ENCODE data around the gene UPK3A.
"Not testable (repeated sequence)": the region's sequence is repeated elsewhere in the genome, so short reads cannot be mapped to it uniquely, and the experiment has no call there.

Gene UPK3A

DNA sequence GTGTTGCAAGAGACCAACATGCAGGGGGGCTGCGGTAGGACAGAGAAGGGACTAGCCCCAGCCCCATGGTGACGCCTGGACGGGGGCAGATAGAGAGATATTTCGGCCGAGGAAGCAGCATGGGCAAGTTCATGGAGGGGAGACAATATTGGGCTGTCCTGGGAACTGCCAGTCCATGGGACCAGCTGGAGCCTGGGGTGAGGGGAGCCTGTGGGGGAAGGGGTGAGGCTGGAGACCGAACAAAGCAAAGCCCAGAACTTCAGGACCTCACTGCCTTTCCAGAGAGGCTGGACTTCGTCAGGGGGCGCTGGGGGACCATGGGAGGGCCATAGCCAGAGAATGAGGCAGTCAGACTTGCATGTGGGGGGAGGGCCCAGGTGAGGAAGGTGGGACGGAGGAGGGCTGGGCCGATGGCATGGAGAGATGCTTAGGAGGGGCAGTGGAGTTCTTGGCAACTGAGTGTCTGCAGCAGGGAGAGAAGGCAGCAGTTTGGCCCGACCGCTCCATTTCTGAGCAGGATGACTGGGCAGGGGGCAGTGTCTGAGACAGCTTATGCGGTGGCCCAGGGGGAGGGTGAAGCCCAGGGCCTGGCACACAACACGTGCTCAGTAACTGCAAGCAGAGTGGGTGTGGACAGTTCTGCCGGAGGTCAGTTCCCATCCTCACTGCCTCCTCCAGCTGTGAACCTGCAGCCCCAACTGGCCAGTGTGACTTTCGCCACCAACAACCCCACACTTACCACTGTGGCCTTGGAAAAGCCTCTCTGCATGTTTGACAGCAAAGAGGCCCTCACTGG lies 712 bp downstream of the UPK3A start:
- DNase-seq, result no peak

DNA sequence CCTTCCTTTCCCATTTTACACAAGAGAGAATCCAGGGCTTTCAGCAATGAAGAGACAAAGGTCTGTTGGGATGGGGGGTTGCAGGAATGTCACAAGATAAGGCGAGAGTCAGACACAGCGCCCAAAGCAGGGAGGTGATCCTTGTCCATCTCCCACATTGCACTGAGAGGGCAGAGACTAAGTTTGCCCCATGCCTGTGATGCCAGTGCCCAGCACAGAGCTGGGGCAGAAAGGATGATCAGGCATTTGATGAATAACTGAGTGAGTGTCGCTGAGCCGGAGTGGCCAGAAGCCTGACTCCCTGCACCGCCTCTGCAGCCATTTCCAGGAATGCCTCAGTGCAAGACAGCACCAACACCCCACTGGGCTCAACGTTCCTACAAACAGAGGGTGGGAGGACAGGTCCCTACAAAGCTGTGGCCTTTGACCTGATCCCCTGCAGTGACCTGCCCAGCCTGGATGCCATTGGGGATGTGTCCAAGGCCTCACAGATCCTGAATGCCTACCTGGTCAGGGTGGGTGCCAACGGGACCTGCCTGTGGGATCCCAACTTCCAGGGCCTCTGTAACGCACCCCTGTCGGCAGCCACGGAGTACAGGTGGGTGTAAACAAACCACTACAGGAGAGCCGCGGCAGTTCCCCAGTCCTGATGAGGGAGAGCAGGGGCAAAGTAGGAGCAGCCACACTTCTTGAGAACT lies 2.3 kb downstream of the UPK3A start:
- DNase-seq, result no peak

DNA sequence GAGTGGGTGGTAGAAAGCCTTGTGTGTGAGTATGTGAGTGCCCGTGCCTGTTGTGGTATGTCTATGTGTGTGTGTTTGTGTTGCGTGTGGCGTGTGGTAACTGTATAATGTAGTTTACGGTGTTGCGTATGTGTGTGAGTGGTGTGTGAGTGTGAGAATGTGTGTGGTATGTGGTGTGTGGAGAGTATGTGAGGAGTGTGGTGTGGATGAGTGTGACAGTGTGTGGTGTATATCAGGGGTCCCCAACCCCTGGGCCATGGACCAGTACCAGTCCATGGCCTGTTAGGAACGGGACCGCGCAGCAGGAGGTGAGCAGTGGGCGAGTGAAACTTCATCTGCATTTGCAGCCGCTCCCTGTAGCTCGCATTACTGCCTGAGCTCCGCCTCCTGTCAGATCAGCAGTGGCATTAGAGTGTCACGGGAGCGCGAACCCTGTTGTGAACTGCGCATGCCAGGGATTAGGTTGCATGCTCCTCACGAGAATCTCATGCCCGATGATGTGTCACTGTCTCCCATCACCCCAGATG lies 5.7 kb downstream of the UPK3A start:
- peak; percentile 2 for DNase-seq

DNA sequence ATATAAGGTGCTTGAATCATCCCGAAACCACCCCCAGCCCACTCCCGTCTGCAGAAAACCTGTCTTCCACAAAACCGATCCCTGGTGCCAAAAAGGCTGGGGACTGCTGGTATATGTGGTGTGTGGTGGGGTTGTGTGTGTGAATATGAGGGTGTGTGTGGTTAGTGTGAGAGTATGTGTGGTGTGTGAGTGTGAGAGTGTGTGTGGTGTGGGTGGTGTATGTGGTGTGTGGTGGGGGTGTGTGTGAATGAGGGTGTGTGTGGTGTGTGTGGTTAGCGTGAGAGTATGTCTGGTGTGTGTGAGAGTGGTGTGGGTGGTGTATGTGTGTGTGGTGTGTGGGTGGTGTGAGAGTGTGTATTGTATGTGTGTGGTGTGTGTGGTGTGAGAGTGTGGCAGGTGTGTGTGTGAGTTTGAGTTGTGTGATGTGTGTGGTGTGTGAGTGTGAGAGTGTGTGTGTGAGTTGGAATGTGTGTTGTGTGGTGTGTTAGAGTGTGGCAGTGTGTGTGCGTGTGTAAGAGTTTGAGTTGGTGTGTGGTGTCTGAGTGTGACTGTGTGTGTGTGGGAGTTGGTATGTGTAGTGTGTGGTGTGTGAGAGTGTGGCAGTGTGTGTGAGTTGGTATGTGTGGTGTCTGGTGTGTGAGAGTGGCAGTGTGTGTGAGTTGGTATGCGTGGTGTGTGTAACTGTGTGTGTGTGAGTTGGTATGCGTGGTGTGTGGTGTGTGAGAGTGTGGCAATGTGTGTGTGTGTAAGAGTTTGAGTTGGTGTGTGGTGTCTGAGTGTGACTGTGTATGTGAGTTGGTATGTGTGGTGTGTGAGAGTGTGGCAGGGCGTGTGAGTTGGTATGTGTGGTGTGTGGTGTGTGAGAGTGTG lies 6.5 kb downstream of the UPK3A start:
- DNase-seq, result no peak

DNA sequence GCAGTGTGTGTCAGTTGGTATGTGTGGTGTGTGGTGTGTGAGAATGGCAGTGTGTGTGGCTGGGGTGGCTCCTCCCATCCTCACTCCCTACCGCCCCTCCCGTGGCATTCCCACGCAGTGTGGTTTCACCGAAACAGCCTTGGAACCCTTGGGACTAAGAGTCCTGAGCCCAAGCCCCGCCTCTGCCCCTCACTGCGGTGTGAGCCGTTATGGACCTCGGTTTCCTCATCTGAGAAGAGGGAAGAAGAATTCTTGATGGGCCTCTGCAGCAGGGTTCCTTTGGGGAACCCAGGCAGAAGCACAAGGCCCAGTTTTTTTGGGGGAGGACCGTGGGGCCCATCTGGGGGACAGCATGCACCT lies 7.2 kb downstream of the UPK3A start:
- no peak for DNase-seq

DNA sequence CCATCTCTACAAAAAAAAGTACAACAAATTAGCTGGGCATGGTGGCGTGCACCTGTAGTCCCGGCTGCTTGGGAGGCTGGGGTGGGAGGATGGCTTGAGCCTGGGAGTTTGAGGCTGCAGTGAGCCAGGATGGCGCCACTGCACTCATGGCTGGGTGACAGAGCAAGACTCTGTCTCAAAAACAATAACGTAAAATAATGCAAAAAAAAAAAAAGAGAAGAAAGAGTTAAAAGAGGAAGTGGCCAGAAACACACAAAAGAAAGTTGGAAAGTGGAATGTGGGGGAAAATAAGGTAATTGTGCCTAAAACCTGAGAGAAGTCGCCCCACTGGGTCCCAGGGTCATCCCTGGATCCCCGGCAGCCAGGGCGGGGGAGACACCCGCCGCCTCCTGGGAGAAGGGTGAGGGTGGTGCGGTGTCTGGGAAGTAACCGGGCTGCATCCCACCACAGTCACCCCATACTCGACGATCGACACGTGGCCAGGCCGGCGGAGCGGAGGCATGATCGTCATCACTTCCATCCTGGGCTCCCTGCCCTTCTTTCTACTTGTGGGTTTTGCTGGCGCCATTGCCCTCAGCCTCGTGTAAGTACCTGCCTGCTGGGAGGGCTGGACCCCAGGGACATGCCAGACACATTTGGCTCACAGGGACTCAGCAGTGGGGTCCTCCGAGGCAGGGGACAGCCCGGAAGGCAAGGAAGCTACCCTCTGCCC lies 8.1 kb downstream of the UPK3A start:
- DNase-seq, result no peak

DNA sequence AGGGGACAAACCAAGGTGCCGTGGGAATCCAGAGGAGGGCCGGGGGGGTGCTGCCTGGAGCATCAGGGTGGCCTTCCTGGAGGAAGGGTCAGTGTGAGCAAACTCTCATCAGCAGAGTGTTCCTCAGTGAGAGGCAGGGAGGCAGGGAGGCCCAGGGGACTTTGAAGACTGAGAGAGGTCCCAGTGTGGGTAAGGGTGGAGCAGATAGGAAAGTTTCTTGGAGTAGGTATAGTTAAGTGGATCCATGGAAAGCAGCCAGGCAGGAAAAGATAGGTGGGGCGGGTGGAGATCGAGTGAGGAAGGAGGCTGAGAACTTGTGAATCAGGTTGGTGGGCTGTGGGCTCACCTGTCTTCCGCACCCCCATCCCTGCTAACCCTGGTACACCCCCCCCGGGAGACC lies 9.3 kb downstream of the UPK3A start:
- no peak for DNase-seq

DNA sequence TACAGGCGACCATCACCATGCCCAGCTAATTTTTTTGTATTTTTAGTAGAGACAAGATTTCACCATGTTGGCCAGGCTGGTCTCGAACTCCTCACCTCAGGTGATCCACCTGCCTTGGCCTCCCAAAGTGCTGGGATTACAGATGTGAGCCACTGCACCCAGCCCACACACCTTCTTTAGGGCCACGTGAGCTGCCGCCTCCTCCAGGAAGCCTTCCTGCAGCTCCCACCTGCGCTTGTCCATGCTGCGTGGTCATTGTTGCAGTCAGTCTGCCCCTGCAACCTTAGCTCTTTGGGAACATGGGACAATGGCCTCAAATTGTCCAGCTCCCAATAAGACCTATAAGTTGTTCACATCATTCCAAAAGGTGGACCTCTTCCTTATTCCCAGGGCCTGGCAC lies 10.3 kb downstream of the UPK3A start:
- not testable (repeated sequence) for DNase-seq

DNA sequence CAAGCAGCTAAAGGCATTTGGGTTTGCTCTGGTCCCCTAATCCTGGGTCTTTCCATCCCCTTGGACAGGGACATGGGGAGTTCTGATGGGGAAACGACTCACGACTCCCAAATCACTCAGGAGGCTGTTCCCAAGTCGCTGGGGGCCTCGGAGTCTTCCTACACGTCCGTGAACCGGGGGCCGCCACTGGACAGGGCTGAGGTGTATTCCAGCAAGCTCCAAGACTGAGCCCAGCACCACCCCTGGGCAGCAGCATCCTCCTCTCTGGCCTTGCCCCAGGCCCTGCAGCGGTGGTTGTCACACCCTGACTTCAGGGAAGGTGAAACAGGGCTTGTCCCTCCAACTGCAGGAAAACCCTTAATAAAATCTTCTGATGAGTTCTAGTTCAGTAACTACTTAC lies 10.7 kb downstream of the UPK3A start:
- DNase-seq, result no peak

DNA sequence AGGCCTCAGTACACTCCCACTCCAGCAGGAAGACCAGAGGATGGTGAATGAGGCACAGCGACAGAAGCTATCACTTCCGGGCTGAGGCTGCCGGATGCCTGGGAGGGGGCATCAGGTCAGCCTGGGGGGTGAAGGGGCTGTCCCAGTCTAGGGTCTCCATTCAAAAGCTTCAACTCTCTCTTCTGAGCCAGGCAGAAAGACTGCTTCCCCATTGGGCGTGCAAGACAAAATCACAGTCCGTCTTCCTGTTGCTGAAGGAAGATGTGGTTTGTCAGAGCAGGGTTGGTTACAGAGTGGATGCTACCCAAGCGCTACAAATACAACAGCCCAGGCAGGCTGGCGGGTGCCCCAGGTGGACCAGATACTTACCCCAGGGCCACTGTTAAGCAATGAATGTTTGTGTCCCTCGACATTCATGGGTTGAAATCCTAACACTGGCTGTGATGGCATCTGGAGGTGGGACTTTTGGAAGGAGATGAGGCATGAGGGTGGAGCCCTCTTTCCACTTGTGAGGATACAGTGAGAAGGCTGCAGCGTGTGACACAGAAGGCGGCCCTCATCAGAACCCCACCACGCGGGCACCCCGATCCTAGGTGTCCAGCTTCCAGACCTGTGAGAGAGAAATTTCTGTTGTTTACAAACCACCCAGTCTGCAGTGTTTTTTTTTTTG lies 12.0 kb downstream of the UPK3A start:
- no peak for DNase-seq

DNA sequence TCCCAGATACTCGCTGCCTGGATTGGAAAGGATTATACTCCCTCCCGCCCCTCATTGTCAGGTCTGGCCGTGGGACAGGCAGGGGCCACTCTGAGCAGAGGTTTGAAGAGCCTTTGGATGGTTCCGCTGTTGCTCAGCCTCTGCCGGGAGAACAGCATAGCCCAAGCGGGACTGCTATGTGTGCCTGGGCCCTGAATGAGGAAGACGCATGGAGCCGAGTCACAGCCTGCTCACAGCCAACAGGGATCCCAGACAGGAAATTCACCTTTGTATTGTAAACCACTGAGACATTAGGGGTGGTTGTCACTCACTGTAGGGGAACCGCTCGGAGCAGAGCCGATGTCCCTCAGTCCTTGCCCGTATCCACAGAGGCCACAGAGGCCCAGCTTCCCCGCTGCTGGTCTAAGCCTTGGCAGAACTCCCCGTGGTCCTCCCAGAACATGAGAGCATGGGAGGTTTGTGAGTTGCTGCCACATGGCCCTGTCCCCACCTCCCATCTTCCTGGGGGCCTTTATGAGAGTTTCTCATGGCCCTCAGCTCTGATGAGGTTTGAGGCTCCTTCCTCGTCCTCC lies 14.3 kb downstream of the UPK3A start:
- DNase-seq, result no peak

DNA sequence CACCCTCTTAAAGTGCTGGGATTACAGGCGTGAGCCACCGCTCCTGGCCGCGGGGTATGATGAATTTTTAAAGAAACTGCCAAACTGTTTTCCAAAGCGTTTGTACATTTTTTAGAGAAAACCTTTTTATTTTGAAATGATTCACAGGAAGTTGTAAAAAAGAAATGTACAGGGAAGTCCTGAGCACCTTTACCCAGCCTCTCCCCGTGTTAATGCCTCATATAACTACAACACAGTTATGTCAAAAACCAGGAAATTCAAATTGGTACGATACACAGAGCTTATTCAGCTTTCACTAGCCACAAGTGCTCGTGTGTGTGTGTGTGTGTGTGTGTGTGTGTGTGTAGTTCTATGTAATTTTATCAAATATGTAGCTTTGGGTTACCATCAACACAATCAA lies 18.0 kb downstream of the UPK3A start:
- no peak for DNase-seq

DNA sequence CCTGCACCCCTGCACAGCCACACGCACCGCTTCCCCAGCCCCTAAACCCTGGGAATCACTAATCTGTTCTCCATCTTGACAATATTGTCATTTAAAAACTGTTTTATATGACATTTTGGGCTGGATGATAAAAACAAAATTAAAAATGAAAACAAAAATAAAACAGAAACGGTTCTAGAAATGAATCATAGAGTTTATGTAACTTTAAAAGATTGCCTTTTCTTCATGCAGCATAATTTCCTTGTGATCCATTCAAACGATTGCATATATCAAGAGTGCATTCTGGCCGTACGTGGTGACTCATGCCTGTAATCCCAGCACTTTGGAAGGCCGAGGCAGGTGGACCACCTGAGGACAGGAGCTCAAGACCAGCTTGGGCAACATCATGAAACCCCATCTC lies 18.4 kb downstream of the UPK3A start:
- DNase-seq, result no peak

DNA sequence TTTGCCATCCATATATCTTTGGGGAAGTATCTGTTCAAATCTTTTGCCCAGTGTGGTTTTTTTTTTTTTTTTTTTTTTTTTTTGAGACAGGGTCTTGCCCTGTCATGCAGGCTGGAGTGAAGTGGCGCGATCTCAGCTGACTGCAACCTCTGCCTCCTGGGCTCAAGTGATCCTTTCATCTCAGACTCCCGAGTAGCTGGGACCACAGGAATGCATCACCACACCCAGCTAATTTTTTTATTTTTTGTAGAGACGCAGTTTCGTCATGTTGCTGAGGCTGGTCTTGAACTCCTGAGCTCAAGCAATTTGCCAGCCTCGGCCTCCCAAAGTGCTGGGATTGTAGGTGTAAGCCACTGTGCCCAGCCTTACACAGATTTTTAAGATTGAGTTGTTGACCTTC lies 20.2 kb downstream of the UPK3A start:
- no peak for DNase-seq

DNA sequence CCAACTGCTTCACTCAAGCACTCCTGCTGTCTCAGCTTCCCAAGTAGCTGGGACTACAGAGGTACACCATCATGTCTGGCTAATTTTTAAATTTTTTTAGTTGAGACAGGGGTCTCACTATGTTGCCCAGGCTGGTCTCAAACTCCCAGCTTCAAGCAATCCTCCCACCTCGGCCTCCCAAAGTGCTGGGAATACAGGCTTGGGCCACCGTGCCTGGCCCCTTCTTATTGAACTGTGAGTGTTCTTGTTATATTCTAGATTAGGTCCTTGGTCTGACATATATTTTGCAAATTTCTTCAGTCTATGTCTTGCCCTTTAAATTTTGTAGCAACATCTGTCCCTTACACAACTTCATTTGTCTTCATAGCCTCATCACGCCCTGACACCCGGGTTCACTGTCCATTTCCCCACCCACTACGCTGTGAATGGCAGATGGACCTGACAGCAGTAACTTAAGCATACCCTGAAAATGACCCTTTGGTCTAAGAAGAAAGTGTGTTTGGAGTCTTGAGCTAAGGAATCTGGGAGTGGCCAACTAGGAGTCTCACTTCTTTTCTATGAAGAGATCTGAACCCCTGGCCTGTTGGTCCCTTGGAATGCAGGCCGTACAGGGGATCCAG lies 20.8 kb downstream of the UPK3A start:
- no peak for DNase-seq

DNA sequence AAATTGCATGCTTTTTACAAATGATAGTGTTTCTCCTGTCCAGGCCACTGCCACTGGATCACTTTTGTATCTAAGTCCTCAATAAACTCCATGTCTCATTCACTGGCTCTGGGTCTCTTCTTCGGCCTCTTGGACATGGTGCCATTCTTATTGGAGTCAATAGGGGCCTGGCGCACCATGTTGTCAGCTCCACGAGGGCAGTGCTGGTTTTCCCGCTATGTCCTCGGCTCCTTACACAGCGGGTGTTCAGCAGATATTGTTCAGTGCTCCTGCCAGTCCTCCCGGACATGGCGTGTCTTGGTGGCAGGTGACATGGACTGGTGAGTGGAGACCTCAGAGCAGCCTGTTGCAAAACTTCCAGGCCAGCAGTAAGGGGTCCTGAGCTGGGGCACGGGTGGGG lies 21.4 kb downstream of the UPK3A start:
- DNase-seq, result no peak

DNA sequence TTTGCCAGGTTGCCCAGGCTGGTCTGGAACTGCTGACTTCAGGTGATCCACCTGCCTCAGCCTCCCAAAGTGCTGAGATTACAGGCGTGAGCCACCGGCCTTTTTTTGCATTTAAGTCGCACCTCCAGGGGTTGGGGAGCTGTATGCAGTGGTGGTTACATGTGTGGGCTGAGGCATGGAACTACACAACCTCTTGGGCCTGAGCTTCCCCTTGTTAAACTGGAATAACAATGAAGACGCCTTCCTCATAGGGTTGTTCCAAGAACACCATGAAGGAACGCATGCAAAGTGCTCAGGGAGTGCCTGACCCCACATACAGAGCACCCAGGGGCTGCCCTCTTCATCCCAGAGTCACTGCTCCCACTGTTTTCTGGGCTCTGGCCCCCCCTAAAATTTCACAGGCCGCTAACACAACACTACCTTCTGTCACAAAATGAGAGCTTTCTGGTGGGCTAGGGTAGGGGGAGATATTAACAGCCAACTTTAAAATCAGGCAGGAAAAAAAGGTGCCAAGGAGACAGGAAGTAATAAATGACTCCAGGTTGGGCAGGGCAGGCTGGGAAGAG lies 23.7 kb downstream of the UPK3A start:
- DNase-seq, result no peak

DNA sequence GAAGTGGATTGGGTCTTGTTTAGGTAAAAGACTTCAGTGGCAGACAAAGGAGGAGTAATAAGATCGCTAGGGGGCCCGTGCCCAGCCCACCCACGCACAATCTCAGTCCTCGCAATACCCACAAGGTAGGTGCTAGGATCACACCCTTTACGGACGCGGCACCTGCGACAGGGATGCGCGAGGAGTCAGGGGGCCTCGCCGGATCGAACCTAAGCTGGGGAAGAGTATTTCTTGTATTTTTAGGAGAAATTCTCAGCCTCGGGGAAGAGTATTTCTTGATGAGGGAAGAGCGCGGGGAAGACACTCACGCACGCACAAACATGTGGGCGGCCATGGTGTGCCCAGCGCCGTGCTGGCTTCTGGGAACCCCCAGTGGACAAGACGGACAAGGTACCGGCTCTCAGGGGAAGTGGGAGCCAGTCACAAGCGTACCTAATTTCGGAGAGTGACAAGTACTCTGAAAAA lies 24.2 kb downstream of the UPK3A start:
- no peak for DNase-seq

DNA sequence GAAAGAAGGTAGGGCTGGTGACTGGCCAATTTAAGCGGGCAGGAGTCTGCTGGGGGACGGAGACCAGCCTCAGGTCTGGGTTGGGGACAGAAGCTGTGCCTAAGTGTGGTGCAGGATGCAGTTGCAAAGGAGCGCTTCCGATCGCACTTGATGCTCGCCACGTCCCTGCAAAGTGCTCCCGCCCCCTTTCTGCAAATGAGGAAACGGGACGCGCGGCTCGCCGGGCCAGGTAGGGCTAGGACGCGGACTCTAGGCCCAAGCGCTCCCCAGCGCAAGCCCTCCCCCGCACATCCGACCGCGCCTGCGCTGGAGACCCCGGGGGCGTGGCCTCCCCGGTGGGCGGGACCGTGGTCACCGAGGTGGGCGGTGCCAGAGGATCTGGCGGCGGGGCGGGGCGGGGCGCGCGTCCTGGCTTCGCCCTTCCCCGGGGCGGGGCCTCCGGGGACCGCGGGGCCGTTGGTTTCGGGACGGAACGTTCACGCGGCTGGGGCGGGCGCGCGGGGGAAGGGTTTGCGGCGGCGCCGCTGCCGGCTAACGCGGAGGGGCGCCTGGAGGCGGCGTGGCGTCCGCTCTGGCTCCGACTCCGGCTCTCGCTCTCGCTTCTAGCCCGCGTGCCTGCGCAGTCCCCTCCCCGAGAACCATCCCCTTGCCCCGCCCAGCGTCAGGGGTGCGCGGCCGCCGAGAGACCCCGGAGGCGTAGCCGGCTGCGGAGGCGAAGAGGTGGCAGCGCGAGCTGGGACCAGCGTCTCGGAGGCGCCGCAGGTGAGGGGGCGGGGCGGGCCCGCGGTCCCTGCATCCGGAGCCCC lies 24.9 kb downstream of the UPK3A start, which contains the start of gene FAM118A:
Gene FAM118A, plus strand, starts transcription at position 513 of the 806 bp plus-strand sequence. CDS start 12,446 bp downstream, outside the sequence.
- peak; percentile 84 for DNase-seq
